Endodermal cell (in vitro differentiated cells): ENCODE results near the gene DNAH2. TPM values are rescaled to one million over a fixed set of nuclear protein-coding genes. Genes with fewer than 3 reads are reported as not detected.
A peak's percentile ranks its signal among the peaks of the same experiment; 100 is the strongest.

Experiments
- DNase-seq: peaks from one replicate; pipeline ENCODE4 v3.0.0-alpha.2; 2017
- H3K27ac ChIP-seq: 2 replicates; pipeline ENCODE4 v1.5.1; 2013; ENCODE audit warnings: mild to moderate bottlenecking, low read depth, low read length, moderate library complexity
- H3K27me3 ChIP-seq: 2 replicates; pipeline ENCODE4 v1.6.1; 2013; ENCODE audit warnings: mild to moderate bottlenecking, low read length, moderate library complexity; ENCODE audit not compliant: insufficient read depth, control insufficient read depth, poor library complexity, severe bottlenecking
- H3K36me3 ChIP-seq: 2 replicates; pipeline ENCODE4 v1.7.0; 2013; ENCODE audit warnings: mild to moderate bottlenecking, low read length, moderate library complexity; ENCODE audit not compliant: control insufficient read depth, insufficient read depth
- H3K4me1 ChIP-seq: one replicate; pipeline ENCODE4 v1.7.0; 2013; ENCODE audit warnings: low read length; ENCODE audit not compliant: control insufficient read depth, insufficient read depth
- H3K4me3 ChIP-seq: 2 replicates; pipeline ENCODE4 v1.5.1; 2013; ENCODE audit warnings: mild to moderate bottlenecking, low read length, moderate library complexity
- H3K9ac ChIP-seq: 2 replicates; pipeline ENCODE4 v1.6.1; 2013; ENCODE audit warnings: mild to moderate bottlenecking, low read length, moderate library complexity; ENCODE audit not compliant: poor library complexity, severe bottlenecking; ENCODE audit errors: extremely low read depth
- H3K9me3 ChIP-seq: 2 replicates; pipeline ENCODE4 v1.6.1; 2013; ENCODE audit warnings: mild to moderate bottlenecking, low read length, moderate library complexity; ENCODE audit not compliant: control insufficient read depth
- H3K27ac Mint-ChIP-seq: 2 replicates; pipeline ENCODE4 v1.8.0; 2020; ENCODE audit warnings: mixed read lengths
- H3K27me3 Mint-ChIP-seq: 2 replicates; pipeline ENCODE4 v1.8.0; 2021; ENCODE audit warnings: mild to moderate bottlenecking, mixed read lengths; ENCODE audit not compliant: insufficient read depth
- H3K36me3 Mint-ChIP-seq: 2 replicates; pipeline ENCODE4 v1.8.0; 2020; ENCODE audit warnings: low read depth, mixed read lengths
- H3K4me1 Mint-ChIP-seq: 2 replicates; pipeline ENCODE4 v1.8.0; 2020; ENCODE audit warnings: mixed read lengths
- H3K4me3 Mint-ChIP-seq: 2 replicates; pipeline ENCODE4 v1.8.0; 2020; ENCODE audit warnings: mild to moderate bottlenecking, moderate library complexity, mixed read lengths
- H3K9me3 Mint-ChIP-seq: 2 replicates; pipeline ENCODE4 v1.8.0; 2020; ENCODE audit warnings: mild to moderate bottlenecking, mixed read lengths
- WGBS, 2 experiments: methylation state at CpG; one replicate each; pipeline versions ENCODE4 v1.1.5 to v1.1.7; 2013; ENCODE audit warnings: missing lambda C conversion rate in 2 of 2, mixed read lengths in 1 of 2; ENCODE audit not compliant: insufficient coverage in 1 of 2, insufficient read length in 1 of 2; 5-methylcytosine and 5-hydroxymethylcytosine counted together
- total RNA-seq, 2 donors: library from RNA; stranded (reverse); fragmentation: NEBNext Ultra II Directional in 1 of 2; extraction: Animal tissue kit (Norgen Biotek cat#: 25700) in 1 of 2; gene quantifications; 2 replicates in 1 of 2; 3 replicates in 1 of 2; pipeline ENCODE4 v1.2.1, GENCODE V29; 2021
- TF ChIP-seq, protein P1 (sequence below): fragments of 200-600 bp; sonication (generic); conservative IDR thresholded peaks from 2 replicates; pipeline ENCODE4 v1.5.0; 2021; ENCODE audit warnings: antibody characterized with exemption, mild to moderate bottlenecking

Gene DNAH2
- total RNA-seq, 2 donors from 2014 or later = 0.42 to 0.69 TPM

DNA sequence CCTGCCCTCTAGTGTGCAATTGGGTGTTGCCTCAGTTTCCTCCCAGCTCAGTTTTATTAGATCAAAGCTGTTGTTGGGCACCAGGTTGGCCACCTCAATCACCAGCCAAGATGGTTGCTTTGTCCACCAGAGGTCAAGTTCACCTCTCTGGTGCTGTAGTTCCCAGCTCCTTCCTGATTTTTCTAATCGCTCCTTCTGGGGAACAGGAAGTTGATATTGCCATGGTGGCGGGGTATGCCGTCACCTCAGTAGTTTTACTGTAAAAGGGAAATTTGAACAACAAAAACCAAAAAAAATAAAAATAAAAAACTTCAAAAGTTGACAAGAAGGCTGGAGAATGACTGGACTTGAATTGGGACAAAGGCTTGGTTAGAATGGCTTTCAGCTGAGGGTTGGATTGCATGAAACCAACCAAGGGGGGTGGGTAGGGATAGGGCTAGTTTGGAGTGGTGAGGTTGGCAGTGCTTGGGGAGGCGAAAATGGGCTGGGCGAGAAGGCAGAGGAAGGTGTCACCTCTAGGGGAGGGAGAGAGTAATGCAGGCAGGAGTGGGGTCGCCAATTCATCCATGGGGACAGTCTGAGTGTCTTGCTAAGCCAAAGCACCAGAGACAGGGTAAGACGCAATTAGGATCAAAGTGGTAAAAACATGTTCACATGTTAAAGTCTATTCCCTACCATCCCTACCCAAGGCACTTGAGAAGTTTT, 6.3 kb upstream of the DNAH2 start:
- peaks cover 16% of the 10 kb centered on the region for H3K27me3 ChIP-seq
- no peaks in the 10 kb centered on the region for H3K9me3 Mint-ChIP-seq
- H3K4me1 ChIP-seq = peaks cover 3% of the 10 kb centered on the region
- H3K27ac ChIP-seq = peak overlapping the region; percentile 81
- peaks cover 24% of the 10 kb centered on the region for H3K4me1 Mint-ChIP-seq
- no peaks in the 10 kb centered on the region for H3K36me3 ChIP-seq
- 72 to 94% methylated on average over 3 to 7 of the region's 7 CpGs for WGBS, 2 experiments
- H3K27me3 Mint-ChIP-seq = peaks cover 37% of the 10 kb centered on the region
- H3K36me3 Mint-ChIP-seq = peaks cover 10% of the 10 kb centered on the region
- H3K27ac Mint-ChIP-seq = no peak overlapping the region
- H3K9ac ChIP-seq = no peak overlapping the region
- no peak overlapping the region for H3K4me3 Mint-ChIP-seq
- H3K4me3 ChIP-seq = no peak overlapping the region
- TF ChIP-seq, protein P1, sequence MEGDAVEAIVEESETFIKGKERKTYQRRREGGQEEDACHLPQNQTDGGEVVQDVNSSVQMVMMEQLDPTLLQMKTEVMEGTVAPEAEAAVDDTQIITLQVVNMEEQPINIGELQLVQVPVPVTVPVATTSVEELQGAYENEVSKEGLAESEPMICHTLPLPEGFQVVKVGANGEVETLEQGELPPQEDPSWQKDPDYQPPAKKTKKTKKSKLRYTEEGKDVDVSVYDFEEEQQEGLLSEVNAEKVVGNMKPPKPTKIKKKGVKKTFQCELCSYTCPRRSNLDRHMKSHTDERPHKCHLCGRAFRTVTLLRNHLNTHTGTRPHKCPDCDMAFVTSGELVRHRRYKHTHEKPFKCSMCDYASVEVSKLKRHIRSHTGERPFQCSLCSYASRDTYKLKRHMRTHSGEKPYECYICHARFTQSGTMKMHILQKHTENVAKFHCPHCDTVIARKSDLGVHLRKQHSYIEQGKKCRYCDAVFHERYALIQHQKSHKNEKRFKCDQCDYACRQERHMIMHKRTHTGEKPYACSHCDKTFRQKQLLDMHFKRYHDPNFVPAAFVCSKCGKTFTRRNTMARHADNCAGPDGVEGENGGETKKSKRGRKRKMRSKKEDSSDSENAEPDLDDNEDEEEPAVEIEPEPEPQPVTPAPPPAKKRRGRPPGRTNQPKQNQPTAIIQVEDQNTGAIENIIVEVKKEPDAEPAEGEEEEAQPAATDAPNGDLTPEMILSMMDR = peak; percentile 73
- peak; percentile 84 for DNase-seq
- no peaks in the 10 kb centered on the region for H3K9me3 ChIP-seq

DNA sequence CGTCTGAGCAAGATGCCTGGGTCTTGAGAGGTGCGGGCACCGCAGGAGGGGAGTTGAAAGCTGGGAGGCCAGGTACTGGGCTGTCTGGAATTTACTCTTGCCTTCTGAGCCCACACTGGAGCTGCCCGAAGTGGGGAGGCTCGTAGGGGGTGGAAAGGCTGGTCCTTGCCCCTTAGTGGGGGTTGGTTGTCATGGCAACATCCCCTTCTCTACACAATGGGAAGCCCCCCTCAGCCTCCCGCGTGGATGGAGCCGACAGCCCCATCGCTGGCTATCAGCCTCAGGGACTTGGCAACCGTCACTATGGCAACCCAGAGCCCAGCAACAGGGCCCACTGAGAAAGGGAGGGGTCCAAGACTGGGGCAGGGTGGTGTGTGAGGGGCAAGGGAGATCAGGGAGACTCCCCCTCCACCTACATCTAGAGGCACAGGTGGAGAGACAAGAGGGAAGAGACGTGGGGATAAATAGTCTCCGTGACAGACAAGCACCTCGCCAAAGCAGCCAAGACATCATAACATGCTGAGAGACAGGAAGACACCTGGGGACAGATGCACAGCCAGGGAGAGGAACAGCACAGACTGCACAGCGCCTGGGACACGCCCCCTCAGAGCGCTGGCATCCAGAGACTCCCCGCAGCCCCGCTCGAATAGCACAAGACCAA, 5.3 kb upstream of the DNAH2 start:
- no peaks in the 10 kb centered on the region for H3K9me3 ChIP-seq
- peaks cover 27% of the 10 kb centered on the region for H3K27me3 Mint-ChIP-seq
- H3K9ac ChIP-seq = no peak overlapping the region
- peak overlapping the region; percentile 81 for H3K27ac ChIP-seq
- no peaks in the 10 kb centered on the region for H3K9me3 Mint-ChIP-seq
- H3K4me3 ChIP-seq = no peak overlapping the region
- WGBS, 2 experiments = 24% methylated on average over 14 to 19 of the region's 19 CpGs
- no peaks in the 10 kb centered on the region for H3K4me1 ChIP-seq
- no peak for DNase-seq
- no peak overlapping the region for H3K27ac Mint-ChIP-seq
- H3K4me1 Mint-ChIP-seq = peaks cover 24% of the 10 kb centered on the region
- H3K27me3 ChIP-seq = peaks cover 7% of the 10 kb centered on the region
- peaks cover 10% of the 10 kb centered on the region for H3K36me3 Mint-ChIP-seq
- H3K36me3 ChIP-seq = no peaks in the 10 kb centered on the region
- TF ChIP-seq, protein P1 = no peak
- H3K4me3 Mint-ChIP-seq = no peak overlapping the region

DNA sequence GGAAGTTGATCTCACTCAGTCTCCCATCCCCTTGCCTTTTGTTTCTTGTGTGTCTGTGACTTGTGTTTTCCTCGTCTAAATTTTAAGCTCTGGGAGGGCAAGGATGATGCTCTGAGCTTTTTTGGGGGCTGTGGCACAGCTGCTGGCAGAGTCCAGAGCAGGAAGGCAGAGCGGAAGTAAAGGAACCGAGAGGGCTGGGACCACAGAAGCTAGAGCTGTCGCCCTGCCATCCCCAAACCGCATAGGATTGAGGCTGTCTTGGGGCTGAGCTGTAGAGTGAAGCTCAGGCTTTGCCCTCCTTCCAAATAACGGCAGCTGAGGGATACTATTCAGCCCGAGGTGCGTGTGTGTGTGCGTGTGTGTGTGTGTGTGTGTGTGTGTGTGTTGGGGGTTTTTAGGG, 3.8 kb upstream of the DNAH2 start:
- peak overlapping the region; percentile 3 for H3K27ac Mint-ChIP-seq

More for the DNA sequence above, 3.8 kb upstream of the DNAH2 start:
- Mint-ChIP-seq H3K27me3 (peaks cover 35% of the 10 kb centered on the region), H3K4me1 (peaks cover 24% of the 10 kb centered on the region), H3K4me3 (no peak overlapping the region), H3K36me3 (peaks cover 10% of the 10 kb centered on the region), H3K9me3 (no peaks in the 10 kb centered on the region)
- TF ChIP-seq, protein P1 = no peak
- no peak for DNase-seq
- H3K4me3 ChIP-seq = no peak overlapping the region
- H3K27ac ChIP-seq = no peak overlapping the region
- peaks cover 2% of the 10 kb centered on the region for H3K4me1 ChIP-seq
- no peak overlapping the region for H3K9ac ChIP-seq
- H3K36me3 ChIP-seq = no peaks in the 10 kb centered on the region
- peaks cover 17% of the 10 kb centered on the region for H3K27me3 ChIP-seq
- 67 to 69% methylated on average over 2 to 9 of the region's 9 CpGs for WGBS, 2 experiments
- H3K9me3 ChIP-seq = no peaks in the 10 kb centered on the region
